ENCODE results near the gene MAP3K8.

- TF ChIP-seq, protein P1, sequence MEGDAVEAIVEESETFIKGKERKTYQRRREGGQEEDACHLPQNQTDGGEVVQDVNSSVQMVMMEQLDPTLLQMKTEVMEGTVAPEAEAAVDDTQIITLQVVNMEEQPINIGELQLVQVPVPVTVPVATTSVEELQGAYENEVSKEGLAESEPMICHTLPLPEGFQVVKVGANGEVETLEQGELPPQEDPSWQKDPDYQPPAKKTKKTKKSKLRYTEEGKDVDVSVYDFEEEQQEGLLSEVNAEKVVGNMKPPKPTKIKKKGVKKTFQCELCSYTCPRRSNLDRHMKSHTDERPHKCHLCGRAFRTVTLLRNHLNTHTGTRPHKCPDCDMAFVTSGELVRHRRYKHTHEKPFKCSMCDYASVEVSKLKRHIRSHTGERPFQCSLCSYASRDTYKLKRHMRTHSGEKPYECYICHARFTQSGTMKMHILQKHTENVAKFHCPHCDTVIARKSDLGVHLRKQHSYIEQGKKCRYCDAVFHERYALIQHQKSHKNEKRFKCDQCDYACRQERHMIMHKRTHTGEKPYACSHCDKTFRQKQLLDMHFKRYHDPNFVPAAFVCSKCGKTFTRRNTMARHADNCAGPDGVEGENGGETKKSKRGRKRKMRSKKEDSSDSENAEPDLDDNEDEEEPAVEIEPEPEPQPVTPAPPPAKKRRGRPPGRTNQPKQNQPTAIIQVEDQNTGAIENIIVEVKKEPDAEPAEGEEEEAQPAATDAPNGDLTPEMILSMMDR (IDR thresholded peaks at IDR 0.05; ENCODE audit: low read depth, low read length) = no peak
- TF ChIP-seq EZH2phosphoT487 (IDR thresholded peaks at IDR 0.05; ENCODE audit: low read depth) = no peak
These were observed 33.8 kb downstream of the MAP3K8 start for GRCh38 chr10:30467651-30468338.

Data from OCI-LY3 (cell line).